IMR-90 (cell line): ENCODE data around the gene AIRE. TPM values are rescaled to one million over a fixed set of nuclear protein-coding genes. Genes with fewer than 3 reads are reported as not detected.

Experiments
- ATAC-seq: fragments of 200-7000 bp; cut with Tn5 transposase; 2 replicates; pipeline ENCODE4 v1.9.1; 2020; ENCODE audit warnings: low read depth, mild to moderate bottlenecking, moderate library complexity
- BruUV-seq: library from RNA; stranded (reverse); fragments of 400-500 nt; replicated peaks from 2 replicates; lab custom pipeline; 2021; lab: Mats Ljungman, UMichigan
- CTCF ChIA-PET: fragments of 300-600 bp; formaldehyde crosslinking; extraction: SDS; loops from one replicate; lab custom pipeline; 2021; ENCODE audit warnings: antibody characterized with exemption; lab: Yijun Ruan, JAX
- POLR2A ChIA-PET: fragments of 300-600 bp; sonication (Branson Sonifier 250); formaldehyde crosslinking; loops from one replicate; lab custom pipeline; 2022; ENCODE audit warnings: antibody characterized with exemption; ENCODE audit not compliant: unreplicated experiment; lab: Charles Lee
- DNase-seq: peaks from one replicate; pipeline ENCODE4 v3.0.0; 2013
- H2AFZ ChIP-seq: replicated peaks from 2 replicates; pipeline ENCODE3; 2013; ENCODE audit warnings: low read length, mild to moderate bottlenecking; ENCODE audit not compliant: poor library complexity
- H2AK5ac ChIP-seq: 2 replicates; pipeline ENCODE4 v1.6.1; 2013; ENCODE audit warnings: low read depth, low read length, inconsistent platforms
- H2AK9ac ChIP-seq: replicated peaks from 2 replicates; pipeline ENCODE3; 2013; ENCODE audit warnings: mild to moderate bottlenecking, low read depth, low read length, moderate library complexity; ENCODE audit not compliant: poor library complexity
- H2BK120ac ChIP-seq: 2 replicates; pipeline ENCODE4 v1.6.1; 2013; ENCODE audit warnings: low read depth, low read length, inconsistent platforms
- H2BK15ac ChIP-seq: 3 replicates; pipeline ENCODE4 v1.6.1; 2013; ENCODE audit warnings: low read depth, low read length, inconsistent platforms
- H2BK20ac ChIP-seq: 2 replicates; pipeline ENCODE4 v1.6.1; 2013; ENCODE audit warnings: low read depth, mild to moderate bottlenecking, inconsistent platforms, low read length, moderate library complexity
- H2BK5ac ChIP-seq: 2 replicates; pipeline ENCODE4 v1.6.1; 2013; ENCODE audit warnings: mild to moderate bottlenecking, low read depth, low read length, inconsistent platforms; ENCODE audit not compliant: poor library complexity, severe bottlenecking
- H3K14ac ChIP-seq: replicated peaks from 2 replicates; pipeline ENCODE4 v1.6.1; 2013; ENCODE audit warnings: low read depth, low read length, inconsistent platforms
- H3K18ac ChIP-seq: 2 replicates; pipeline ENCODE4 v1.6.1; 2013; ENCODE audit warnings: low read depth, low read length, control low read depth
- H3K23ac ChIP-seq: 2 replicates; pipeline ENCODE4 v1.6.1; 2013; ENCODE audit warnings: low read depth, low read length, inconsistent platforms
- H3K27ac ChIP-seq: 2 replicates; pipeline ENCODE4 v1.5.1; 2013; ENCODE audit warnings: mild to moderate bottlenecking, control low read depth, low read length; ENCODE audit not compliant: insufficient read depth
- H3K27me3 ChIP-seq: 2 replicates; pipeline ENCODE4 v1.6.1; 2013; ENCODE audit warnings: low read length; ENCODE audit not compliant: control insufficient read depth, insufficient read depth
- H3K36me3 ChIP-seq: 2 replicates; pipeline ENCODE4 v1.6.1; 2013; ENCODE audit warnings: low read length, mixed read lengths; ENCODE audit not compliant: control insufficient read depth, insufficient read depth
- H3K4ac ChIP-seq: 2 replicates; pipeline ENCODE4 v1.6.1; 2013; ENCODE audit warnings: low read depth, low read length, inconsistent platforms
- H3K4me1 ChIP-seq: 2 replicates; pipeline ENCODE4 v1.6.1; 2013; ENCODE audit warnings: low read length, mixed read lengths; ENCODE audit not compliant: control insufficient read depth, insufficient read depth
- H3K4me2 ChIP-seq: 2 replicates; pipeline ENCODE4 v1.6.1; 2013; ENCODE audit warnings: low read depth, mild to moderate bottlenecking, control low read depth, low read length, moderate library complexity
- H3K4me3 ChIP-seq: 2 replicates; pipeline ENCODE4 v1.5.1; 2013; ENCODE audit warnings: low read depth, mild to moderate bottlenecking, control low read depth, low read length, moderate library complexity; ENCODE audit not compliant: insufficient read depth
- H3K56ac ChIP-seq: 2 replicates; pipeline ENCODE4 v1.6.1; 2013; ENCODE audit warnings: low read length, inconsistent platforms; ENCODE audit not compliant: insufficient read depth; ENCODE audit errors: extremely low read depth
- H3K79me1 ChIP-seq, 2 experiments: 2 replicates each; pipeline ENCODE4 v1.6.1; 2013; ENCODE audit warnings: low read length in 2 of 2, inconsistent platforms in 1 of 2, low read depth in 1 of 2
- H3K9ac ChIP-seq: 2 replicates; pipeline ENCODE4 v1.6.1; 2013; ENCODE audit warnings: low read depth, low read length, control low read depth
- H3K9me1 ChIP-seq: 2 replicates; pipeline ENCODE4 v1.6.1; 2013; ENCODE audit warnings: low read length, inconsistent platforms; ENCODE audit not compliant: insufficient read depth
- H3K9me3 ChIP-seq: 2 replicates; pipeline ENCODE4 v1.6.1; 2013; ENCODE audit warnings: low read length; ENCODE audit not compliant: control insufficient read depth, insufficient read depth
- H4K20me1 ChIP-seq: 2 replicates; pipeline ENCODE4 v1.6.1; 2013; ENCODE audit warnings: low read length, inconsistent platforms; ENCODE audit not compliant: insufficient read depth
- H4K5ac ChIP-seq: 2 replicates; pipeline ENCODE4 v1.6.1; 2013; ENCODE audit warnings: mild to moderate bottlenecking, low read depth, low read length, control low read depth
- H4K8ac ChIP-seq, 2 experiments: 2 replicates each; pipeline ENCODE4 v1.6.1; 2013; ENCODE audit warnings: low read depth in 2 of 2, low read length in 2 of 2, control low read depth in 1 of 2, inconsistent platforms in 1 of 2
- H4K91ac ChIP-seq: 2 replicates; pipeline ENCODE4 v1.6.1; 2013; ENCODE audit warnings: low read depth, low read length, inconsistent platforms; ENCODE audit not compliant: insufficient read depth
- CHD1 ChIP-seq: IDR thresholded peaks from 2 replicates; pipeline ENCODE4 v1.6.1; 2012; ENCODE audit warnings: low read depth, low read length, improper control_type of control experiment
- FOS ChIP-seq: fragments of 150-350 bp; IDR thresholded peaks from 2 replicates; pipeline ENCODE4 v1.6.1; 2016; ENCODE audit warnings: low read depth, low read length
- MAZ ChIP-seq: IDR thresholded peaks from 2 replicates; pipeline ENCODE4 v1.6.1; 2012; ENCODE audit warnings: low read depth, mild to moderate bottlenecking, low read length, improper control_type of control experiment, moderate library complexity, borderline replicate concordance
- NFE2L2 ChIP-seq: fragments of 150-350 bp; IDR thresholded peaks from 2 replicates; pipeline ENCODE4 v1.6.1; 2016; ENCODE audit warnings: low read depth, mild to moderate bottlenecking, low read length
- RAD21 ChIP-seq: IDR thresholded peaks from 2 replicates; pipeline ENCODE4 v1.6.1; 2012; ENCODE audit warnings: low read length, improper control_type of control experiment
- RCOR1 ChIP-seq: IDR thresholded peaks from 2 replicates; pipeline ENCODE4 v1.6.1; 2012; ENCODE audit warnings: mild to moderate bottlenecking, low read length, improper control_type of control experiment; ENCODE audit not compliant: insufficient replicate concordance
- SMC3 ChIP-seq: fragments of 150-350 bp; IDR thresholded peaks from 2 replicates; pipeline ENCODE4 v1.6.1; 2016; ENCODE audit warnings: low read depth, mild to moderate bottlenecking, antibody characterized with exemption, low read length, moderate library complexity
- WGBS, 2 experiments: methylation state at CpG; one replicate each; pipeline versions ENCODE4 v1.1.5 to v1.1.7; 2013; ENCODE audit warnings: missing lambda C conversion rate in 2 of 2; ENCODE audit not compliant: insufficient read length in 1 of 2; ENCODE audit errors: extremely low coverage in 2 of 2; 5-methylcytosine and 5-hydroxymethylcytosine counted together
- dilution Hi-C: fragments of 300-500 bp; cut with HindIII; formaldehyde crosslinking; loops from one replicate; pipeline ENCODE4 v1.14.3; 2018; ENCODE audit warnings: low sequenced_read_pairs; ENCODE audit not compliant: unreplicated experiment
- in situ Hi-C: fragments of 300-500 bp; cut with MboI; formaldehyde crosslinking; loops from 3 replicates; pipeline ENCODE4 v1.14.3; 2019; ENCODE audit warnings: low sequenced_read_pairs, inconsistent platforms, mixed read lengths
- intact Hi-C: fragments of 100-400 bp; cut with micrococcal nuclease; formaldehyde crosslinking; loops from 2 replicates; pipeline ENCODE4 v1.10.0; 2022
- polyA plus RNA-seq, 3 experiments: library from polyadenylated mRNA; depleted of rRNA; stranded (reverse); fragments of >200 nt; gene quantifications; 2 replicates each; pipeline ENCODE4 v1.2.3, GENCODE V29; 2012; ENCODE audit warnings: low replicate concordance in 1 of 3
- total RNA-seq: library from RNA; depleted of rRNA; stranded (reverse); fragments of >200 nt; gene quantifications from 2 replicates; pipeline ENCODE4 v1.2.3, GENCODE V29; 2012
- TF ChIP-seq, protein P1 (sequence below): conservative IDR thresholded peaks from 2 replicates; pipeline ENCODE4 v1.5.1; 2012; ENCODE audit warnings: mild to moderate bottlenecking, low read depth, low read length, improper control_type of control experiment

AIRE gene
- total and polyA plus RNA-seq, 2 of the 4 experiments (the other 2 are of a cell fraction), result 0.05 TPM; not detected in 1

DNA sequence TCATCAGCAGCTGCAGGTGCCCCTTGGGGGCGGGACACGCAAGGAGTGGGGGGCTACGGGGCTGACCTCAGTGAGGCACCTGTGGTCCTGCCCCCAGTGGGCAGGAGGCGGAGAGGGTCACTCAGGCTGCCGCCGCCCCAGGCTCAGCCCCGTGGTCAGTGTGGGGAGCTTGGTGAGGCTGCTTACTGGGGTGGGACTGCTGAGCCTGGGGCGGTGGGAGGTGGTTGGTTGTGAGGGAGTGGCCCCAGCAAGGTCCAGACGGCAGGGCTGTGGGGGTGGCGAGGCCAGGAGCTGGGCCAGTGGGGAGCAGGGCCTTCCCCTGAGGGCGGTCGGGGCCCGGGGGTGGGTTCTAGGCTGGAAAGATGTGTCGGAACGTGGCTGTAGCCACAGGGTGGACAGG lies 28.5 kb downstream of the AIRE start:
- WGBS, 2 experiments, result no CpG with 5 or more reads among the region's 15 CpGs
- no peak overlapping the region for H4K8ac ChIP-seq
- no peaks in the 10 kb centered on the region for H3K27me3 ChIP-seq
- H3K4me3 ChIP-seq, result no peak overlapping the region
- peaks cover 5% of the 10 kb centered on the region; the same call in 1 of the 2 replicates for H3K9me1 ChIP-seq
- no peak overlapping the region for H2BK120ac ChIP-seq
- no peak overlapping the region for H3K23ac ChIP-seq
- CTCF ChIA-PET, result no interaction called here
- peaks cover 13% of the 10 kb centered on the region for H4K20me1 ChIP-seq
- no peak overlapping the region for H3K9ac ChIP-seq
- H4K91ac ChIP-seq, result no peak overlapping the region
- ATAC-seq (no peak), DNase-seq (no peak)
- H3K4me1 ChIP-seq, result no peaks in the 10 kb centered on the region
- H3K9me3 ChIP-seq, result no peaks in the 10 kb centered on the region
- POLR2A ChIA-PET, result no interaction called here
- H2AFZ ChIP-seq, result no peak overlapping the region
- H2BK15ac ChIP-seq, result no peak overlapping the region
- no peak overlapping the region for H3K14ac ChIP-seq
- no peak overlapping the region for H3K27ac ChIP-seq
- in situ Hi-C loops, result no loop called here
- no TSS peak for BruUV-seq
- no peak overlapping the region for H4K5ac ChIP-seq
- H3K4me2 ChIP-seq, result no peak overlapping the region
- H3K36me3 ChIP-seq, result peaks cover 77% of the 10 kb centered on the region
- H3K56ac ChIP-seq, result no peak overlapping the region
- H3K18ac ChIP-seq, result no peak overlapping the region
- intact Hi-C loops, result no loop called here
- no peak overlapping the region for H2BK5ac ChIP-seq
- no peak overlapping the region for H2AK9ac ChIP-seq
- no peak overlapping the region for H2BK20ac ChIP-seq
- no peak for TF ChIP-seq SMC3
- no peak for TF ChIP-seq CHD1
- TF ChIP-seq, protein P1, sequence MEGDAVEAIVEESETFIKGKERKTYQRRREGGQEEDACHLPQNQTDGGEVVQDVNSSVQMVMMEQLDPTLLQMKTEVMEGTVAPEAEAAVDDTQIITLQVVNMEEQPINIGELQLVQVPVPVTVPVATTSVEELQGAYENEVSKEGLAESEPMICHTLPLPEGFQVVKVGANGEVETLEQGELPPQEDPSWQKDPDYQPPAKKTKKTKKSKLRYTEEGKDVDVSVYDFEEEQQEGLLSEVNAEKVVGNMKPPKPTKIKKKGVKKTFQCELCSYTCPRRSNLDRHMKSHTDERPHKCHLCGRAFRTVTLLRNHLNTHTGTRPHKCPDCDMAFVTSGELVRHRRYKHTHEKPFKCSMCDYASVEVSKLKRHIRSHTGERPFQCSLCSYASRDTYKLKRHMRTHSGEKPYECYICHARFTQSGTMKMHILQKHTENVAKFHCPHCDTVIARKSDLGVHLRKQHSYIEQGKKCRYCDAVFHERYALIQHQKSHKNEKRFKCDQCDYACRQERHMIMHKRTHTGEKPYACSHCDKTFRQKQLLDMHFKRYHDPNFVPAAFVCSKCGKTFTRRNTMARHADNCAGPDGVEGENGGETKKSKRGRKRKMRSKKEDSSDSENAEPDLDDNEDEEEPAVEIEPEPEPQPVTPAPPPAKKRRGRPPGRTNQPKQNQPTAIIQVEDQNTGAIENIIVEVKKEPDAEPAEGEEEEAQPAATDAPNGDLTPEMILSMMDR, result no peak
- TF ChIP-seq MAZ, result no peak
- TF ChIP-seq RCOR1, result no peak
- no peak for TF ChIP-seq FOS
- TF ChIP-seq NFE2L2, result no peak
- TF ChIP-seq RAD21, result no peak
- H2AK5ac ChIP-seq, result no peak overlapping the region
- dilution Hi-C loops, result no loop called here
- H3K79me1 ChIP-seq, result peaks cover 7 to 13% of the 10 kb centered on the region in 2 experiments; a peak in 3 of 4 replicates
- H3K4ac ChIP-seq, result no peak overlapping the region
